IMR-90 (cell line): ENCODE data around the gene PSKH1. TPM values are rescaled to one million over a fixed set of nuclear protein-coding genes. Genes with fewer than 3 reads are reported as not detected.

Experiments
- ATAC-seq: fragments of 200-7000 bp; cut with Tn5 transposase; 2 replicates; pipeline ENCODE4 v1.9.1; 2020; ENCODE audit warnings: low read depth, mild to moderate bottlenecking, moderate library complexity
- BruUV-seq: library from RNA; stranded (reverse); fragments of 400-500 nt; replicated peaks from 2 replicates; lab custom pipeline; 2021; lab: Mats Ljungman, UMichigan
- CTCF ChIA-PET: fragments of 300-600 bp; formaldehyde crosslinking; extraction: SDS; loops from one replicate; lab custom pipeline; 2021; ENCODE audit warnings: antibody characterized with exemption; lab: Yijun Ruan, JAX
- POLR2A ChIA-PET: fragments of 300-600 bp; sonication (Branson Sonifier 250); formaldehyde crosslinking; loops from one replicate; lab custom pipeline; 2022; ENCODE audit warnings: antibody characterized with exemption; ENCODE audit not compliant: unreplicated experiment; lab: Charles Lee
- DNase-seq: peaks from one replicate; pipeline ENCODE4 v3.0.0; 2013
- H2AFZ ChIP-seq: replicated peaks from 2 replicates; pipeline ENCODE3; 2013; ENCODE audit warnings: low read length, mild to moderate bottlenecking; ENCODE audit not compliant: poor library complexity
- H2AK5ac ChIP-seq: 2 replicates; pipeline ENCODE4 v1.6.1; 2013; ENCODE audit warnings: low read depth, low read length, inconsistent platforms
- H2AK9ac ChIP-seq: replicated peaks from 2 replicates; pipeline ENCODE3; 2013; ENCODE audit warnings: mild to moderate bottlenecking, low read depth, low read length, moderate library complexity; ENCODE audit not compliant: poor library complexity
- H2BK120ac ChIP-seq: 2 replicates; pipeline ENCODE4 v1.6.1; 2013; ENCODE audit warnings: low read depth, low read length, inconsistent platforms
- H2BK15ac ChIP-seq: 3 replicates; pipeline ENCODE4 v1.6.1; 2013; ENCODE audit warnings: low read depth, low read length, inconsistent platforms
- H2BK20ac ChIP-seq: 2 replicates; pipeline ENCODE4 v1.6.1; 2013; ENCODE audit warnings: low read depth, mild to moderate bottlenecking, inconsistent platforms, low read length, moderate library complexity
- H2BK5ac ChIP-seq: 2 replicates; pipeline ENCODE4 v1.6.1; 2013; ENCODE audit warnings: mild to moderate bottlenecking, low read depth, low read length, inconsistent platforms; ENCODE audit not compliant: poor library complexity, severe bottlenecking
- H3K14ac ChIP-seq: replicated peaks from 2 replicates; pipeline ENCODE4 v1.6.1; 2013; ENCODE audit warnings: low read depth, low read length, inconsistent platforms
- H3K18ac ChIP-seq: 2 replicates; pipeline ENCODE4 v1.6.1; 2013; ENCODE audit warnings: low read depth, low read length, control low read depth
- H3K23ac ChIP-seq: 2 replicates; pipeline ENCODE4 v1.6.1; 2013; ENCODE audit warnings: low read depth, low read length, inconsistent platforms
- H3K27ac ChIP-seq: 2 replicates; pipeline ENCODE4 v1.5.1; 2013; ENCODE audit warnings: mild to moderate bottlenecking, control low read depth, low read length; ENCODE audit not compliant: insufficient read depth
- H3K27me3 ChIP-seq: 2 replicates; pipeline ENCODE4 v1.6.1; 2013; ENCODE audit warnings: low read length; ENCODE audit not compliant: control insufficient read depth, insufficient read depth
- H3K36me3 ChIP-seq: 2 replicates; pipeline ENCODE4 v1.6.1; 2013; ENCODE audit warnings: low read length, mixed read lengths; ENCODE audit not compliant: control insufficient read depth, insufficient read depth
- H3K4ac ChIP-seq: 2 replicates; pipeline ENCODE4 v1.6.1; 2013; ENCODE audit warnings: low read depth, low read length, inconsistent platforms
- H3K4me1 ChIP-seq: 2 replicates; pipeline ENCODE4 v1.6.1; 2013; ENCODE audit warnings: low read length, mixed read lengths; ENCODE audit not compliant: control insufficient read depth, insufficient read depth
- H3K4me2 ChIP-seq: 2 replicates; pipeline ENCODE4 v1.6.1; 2013; ENCODE audit warnings: low read depth, mild to moderate bottlenecking, control low read depth, low read length, moderate library complexity
- H3K4me3 ChIP-seq: 2 replicates; pipeline ENCODE4 v1.5.1; 2013; ENCODE audit warnings: low read depth, mild to moderate bottlenecking, control low read depth, low read length, moderate library complexity; ENCODE audit not compliant: insufficient read depth
- H3K56ac ChIP-seq: 2 replicates; pipeline ENCODE4 v1.6.1; 2013; ENCODE audit warnings: low read length, inconsistent platforms; ENCODE audit not compliant: insufficient read depth; ENCODE audit errors: extremely low read depth
- H3K79me1 ChIP-seq, 2 experiments: 2 replicates each; pipeline ENCODE4 v1.6.1; 2013; ENCODE audit warnings: low read length in 2 of 2, inconsistent platforms in 1 of 2, low read depth in 1 of 2
- H3K9ac ChIP-seq: 2 replicates; pipeline ENCODE4 v1.6.1; 2013; ENCODE audit warnings: low read depth, low read length, control low read depth
- H3K9me1 ChIP-seq: 2 replicates; pipeline ENCODE4 v1.6.1; 2013; ENCODE audit warnings: low read length, inconsistent platforms; ENCODE audit not compliant: insufficient read depth
- H3K9me3 ChIP-seq: 2 replicates; pipeline ENCODE4 v1.6.1; 2013; ENCODE audit warnings: low read length; ENCODE audit not compliant: control insufficient read depth, insufficient read depth
- H4K20me1 ChIP-seq: 2 replicates; pipeline ENCODE4 v1.6.1; 2013; ENCODE audit warnings: low read length, inconsistent platforms; ENCODE audit not compliant: insufficient read depth
- H4K5ac ChIP-seq: 2 replicates; pipeline ENCODE4 v1.6.1; 2013; ENCODE audit warnings: mild to moderate bottlenecking, low read depth, low read length, control low read depth
- H4K8ac ChIP-seq, 2 experiments: 2 replicates each; pipeline ENCODE4 v1.6.1; 2013; ENCODE audit warnings: low read depth in 2 of 2, low read length in 2 of 2, control low read depth in 1 of 2, inconsistent platforms in 1 of 2
- H4K91ac ChIP-seq: 2 replicates; pipeline ENCODE4 v1.6.1; 2013; ENCODE audit warnings: low read depth, low read length, inconsistent platforms; ENCODE audit not compliant: insufficient read depth
- BHLHE40 ChIP-seq: fragments of 150-350 bp; IDR thresholded peaks from 2 replicates; pipeline ENCODE4 v1.6.1; 2016; ENCODE audit warnings: mild to moderate bottlenecking, low read depth, low read length
- CEBPB ChIP-seq: IDR thresholded peaks from 2 replicates; pipeline ENCODE4 v1.6.1; 2012; ENCODE audit warnings: low read depth, low read length, improper control_type of control experiment
- CHD1 ChIP-seq: IDR thresholded peaks from 2 replicates; pipeline ENCODE4 v1.6.1; 2012; ENCODE audit warnings: low read depth, low read length, improper control_type of control experiment
- ELK1 ChIP-seq: fragments of 150-350 bp; IDR thresholded peaks from 2 replicates; pipeline ENCODE4 v1.6.1; 2016; ENCODE audit warnings: low read depth, mild to moderate bottlenecking, low read length, moderate library complexity, borderline replicate concordance
- FOS ChIP-seq: fragments of 150-350 bp; IDR thresholded peaks from 2 replicates; pipeline ENCODE4 v1.6.1; 2016; ENCODE audit warnings: low read depth, low read length
- MAFK ChIP-seq: IDR thresholded peaks from 2 replicates; pipeline ENCODE4 v1.6.1; 2012; ENCODE audit warnings: low read depth, low read length, improper control_type of control experiment
- MAZ ChIP-seq: IDR thresholded peaks from 2 replicates; pipeline ENCODE4 v1.6.1; 2012; ENCODE audit warnings: low read depth, mild to moderate bottlenecking, low read length, improper control_type of control experiment, moderate library complexity, borderline replicate concordance
- MXI1 ChIP-seq: IDR thresholded peaks from 2 replicates; pipeline ENCODE4 v1.6.1; 2012; ENCODE audit warnings: low read depth, mild to moderate bottlenecking, low read length, moderate library complexity, borderline replicate concordance
- NFE2L2 ChIP-seq: fragments of 150-350 bp; IDR thresholded peaks from 2 replicates; pipeline ENCODE4 v1.6.1; 2016; ENCODE audit warnings: low read depth, mild to moderate bottlenecking, low read length
- POLR2A ChIP-seq: IDR thresholded peaks from 2 replicates; pipeline ENCODE4 v1.6.1; 2012; ENCODE audit warnings: mild to moderate bottlenecking, low read depth, low read length
- RAD21 ChIP-seq: IDR thresholded peaks from 2 replicates; pipeline ENCODE4 v1.6.1; 2012; ENCODE audit warnings: low read length, improper control_type of control experiment
- RCOR1 ChIP-seq: IDR thresholded peaks from 2 replicates; pipeline ENCODE4 v1.6.1; 2012; ENCODE audit warnings: mild to moderate bottlenecking, low read length, improper control_type of control experiment; ENCODE audit not compliant: insufficient replicate concordance
- RFX5 ChIP-seq: IDR thresholded peaks from 2 replicates; pipeline ENCODE4 v1.8.0; 2012; ENCODE audit warnings: low read depth, mild to moderate bottlenecking, low read length, moderate library complexity
- SMC3 ChIP-seq: fragments of 150-350 bp; IDR thresholded peaks from 2 replicates; pipeline ENCODE4 v1.6.1; 2016; ENCODE audit warnings: low read depth, mild to moderate bottlenecking, antibody characterized with exemption, low read length, moderate library complexity
- WGBS, 2 experiments: methylation state at CpG; one replicate each; pipeline versions ENCODE4 v1.1.5 to v1.1.7; 2013; ENCODE audit warnings: missing lambda C conversion rate in 2 of 2; ENCODE audit not compliant: insufficient read length in 1 of 2; ENCODE audit errors: extremely low coverage in 2 of 2; 5-methylcytosine and 5-hydroxymethylcytosine counted together
- dilution Hi-C: fragments of 300-500 bp; cut with HindIII; formaldehyde crosslinking; loops from one replicate; pipeline ENCODE4 v1.14.3; 2018; ENCODE audit warnings: low sequenced_read_pairs; ENCODE audit not compliant: unreplicated experiment
- in situ Hi-C: fragments of 300-500 bp; cut with MboI; formaldehyde crosslinking; loops from 3 replicates; pipeline ENCODE4 v1.14.3; 2019; ENCODE audit warnings: low sequenced_read_pairs, inconsistent platforms, mixed read lengths
- intact Hi-C: fragments of 100-400 bp; cut with micrococcal nuclease; formaldehyde crosslinking; loops from 2 replicates; pipeline ENCODE4 v1.10.0; 2022
- polyA plus RNA-seq, 3 experiments: library from polyadenylated mRNA; depleted of rRNA; stranded (reverse); fragments of >200 nt; gene quantifications; 2 replicates each; pipeline ENCODE4 v1.2.3, GENCODE V29; 2012; ENCODE audit warnings: low replicate concordance in 1 of 3
- total RNA-seq: library from RNA; depleted of rRNA; stranded (reverse); fragments of >200 nt; gene quantifications from 2 replicates; pipeline ENCODE4 v1.2.3, GENCODE V29; 2012
- TF ChIP-seq, protein P1 (sequence below): conservative IDR thresholded peaks from 2 replicates; pipeline ENCODE4 v1.5.1; 2012; ENCODE audit warnings: mild to moderate bottlenecking, low read depth, low read length, improper control_type of control experiment
- TF ChIP-seq, protein P2 (sequence below): fragments of 150-350 bp; IDR thresholded peaks from 2 replicates; pipeline ENCODE4 v1.6.1; 2017; ENCODE audit warnings: mild to moderate bottlenecking, antibody characterized with exemption, low read length, low read depth

The PSKH1 gene
- total and polyA plus RNA-seq, 2 of the 4 experiments (the other 2 are of a cell fraction), result 11.5 to 26.7 TPM

DNA sequence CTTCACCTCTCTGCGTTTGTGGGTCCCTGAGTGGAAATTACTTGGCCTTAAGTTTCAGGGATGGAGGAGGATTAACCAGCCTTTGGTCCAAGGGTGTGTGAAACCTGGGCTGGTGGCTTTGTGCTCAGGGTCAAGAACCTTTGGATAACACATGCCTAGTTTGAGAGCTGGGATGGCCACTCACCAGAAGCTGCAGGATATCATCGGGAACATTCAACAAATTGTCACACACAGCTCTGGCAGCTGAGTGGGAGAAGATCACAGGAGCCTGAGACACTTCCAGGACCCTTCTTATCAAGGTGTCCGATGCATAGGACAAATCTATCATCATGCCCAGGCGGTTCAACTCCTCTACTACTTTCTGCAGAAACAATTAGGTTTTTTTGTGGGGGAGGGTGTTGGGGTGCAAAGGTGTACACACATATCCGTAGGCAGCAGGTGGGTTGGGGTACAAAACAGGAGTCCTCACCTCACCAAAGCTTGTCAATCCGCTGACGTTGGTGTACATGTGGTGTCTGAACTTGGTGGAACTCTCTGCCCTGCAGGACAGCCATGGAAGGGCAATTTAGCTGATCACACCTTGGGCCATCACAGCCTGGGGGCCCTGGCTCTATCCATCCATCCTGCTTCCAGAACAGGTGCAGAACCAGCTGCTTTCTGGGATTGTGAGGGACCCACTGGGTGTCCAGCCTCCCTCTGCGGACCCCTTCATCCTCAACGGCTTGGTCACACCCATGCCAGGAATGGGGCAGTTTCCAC, 84.6 kb downstream of the PSKH1 start:
- H2BK120ac ChIP-seq, result no peak overlapping the region
- BruUV-seq, result no TSS peak
- no peak for DNase-seq
- no peak overlapping the region for H3K56ac ChIP-seq
- H2BK15ac ChIP-seq, result no peak overlapping the region
- H2AK9ac ChIP-seq, result no peak overlapping the region
- ChIA-PET POLR2A (no interaction called here), CTCF (no interaction called here)
- no peak overlapping the region for H3K4me2 ChIP-seq
- H4K20me1 ChIP-seq, result no peaks in the 10 kb centered on the region; the same call in 1 of the 2 replicates
- intact Hi-C loops (no loop called here), dilution Hi-C loops (no loop called here), in situ Hi-C loops (no loop called here)
- H3K27me3 ChIP-seq, result peaks cover 29% of the 10 kb centered on the region
- ATAC-seq, result no peak
- no peak overlapping the region for H3K14ac ChIP-seq
- H4K8ac ChIP-seq, result no peak overlapping the region
- no peak overlapping the region for H3K27ac ChIP-seq
- no peak overlapping the region for H3K9ac ChIP-seq
- WGBS, 2 experiments, result no CpG with 5 or more reads among the region's 9 CpGs
- H3K4ac ChIP-seq, result no peak overlapping the region
- H2BK20ac ChIP-seq, result no peak overlapping the region
- no peak overlapping the region for H2AK5ac ChIP-seq
- H3K4me3 ChIP-seq, result no peak overlapping the region
- H4K91ac ChIP-seq, result no peak overlapping the region
- no peaks in the 10 kb centered on the region for H3K36me3 ChIP-seq
- no peak for TF ChIP-seq CHD1
- no peak for TF ChIP-seq BHLHE40
- TF ChIP-seq ELK1, result no peak
- no peak for TF ChIP-seq POLR2A
- TF ChIP-seq MAZ, result no peak
- TF ChIP-seq SMC3, result no peak
- no peak for TF ChIP-seq MAFK
- TF ChIP-seq, protein P1, sequence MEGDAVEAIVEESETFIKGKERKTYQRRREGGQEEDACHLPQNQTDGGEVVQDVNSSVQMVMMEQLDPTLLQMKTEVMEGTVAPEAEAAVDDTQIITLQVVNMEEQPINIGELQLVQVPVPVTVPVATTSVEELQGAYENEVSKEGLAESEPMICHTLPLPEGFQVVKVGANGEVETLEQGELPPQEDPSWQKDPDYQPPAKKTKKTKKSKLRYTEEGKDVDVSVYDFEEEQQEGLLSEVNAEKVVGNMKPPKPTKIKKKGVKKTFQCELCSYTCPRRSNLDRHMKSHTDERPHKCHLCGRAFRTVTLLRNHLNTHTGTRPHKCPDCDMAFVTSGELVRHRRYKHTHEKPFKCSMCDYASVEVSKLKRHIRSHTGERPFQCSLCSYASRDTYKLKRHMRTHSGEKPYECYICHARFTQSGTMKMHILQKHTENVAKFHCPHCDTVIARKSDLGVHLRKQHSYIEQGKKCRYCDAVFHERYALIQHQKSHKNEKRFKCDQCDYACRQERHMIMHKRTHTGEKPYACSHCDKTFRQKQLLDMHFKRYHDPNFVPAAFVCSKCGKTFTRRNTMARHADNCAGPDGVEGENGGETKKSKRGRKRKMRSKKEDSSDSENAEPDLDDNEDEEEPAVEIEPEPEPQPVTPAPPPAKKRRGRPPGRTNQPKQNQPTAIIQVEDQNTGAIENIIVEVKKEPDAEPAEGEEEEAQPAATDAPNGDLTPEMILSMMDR, result no peak
- TF ChIP-seq FOS, result no peak
- TF ChIP-seq NFE2L2, result no peak
- no peak for TF ChIP-seq CEBPB
- TF ChIP-seq RCOR1, result no peak
- TF ChIP-seq MXI1, result no peak
- TF ChIP-seq, protein P2, sequence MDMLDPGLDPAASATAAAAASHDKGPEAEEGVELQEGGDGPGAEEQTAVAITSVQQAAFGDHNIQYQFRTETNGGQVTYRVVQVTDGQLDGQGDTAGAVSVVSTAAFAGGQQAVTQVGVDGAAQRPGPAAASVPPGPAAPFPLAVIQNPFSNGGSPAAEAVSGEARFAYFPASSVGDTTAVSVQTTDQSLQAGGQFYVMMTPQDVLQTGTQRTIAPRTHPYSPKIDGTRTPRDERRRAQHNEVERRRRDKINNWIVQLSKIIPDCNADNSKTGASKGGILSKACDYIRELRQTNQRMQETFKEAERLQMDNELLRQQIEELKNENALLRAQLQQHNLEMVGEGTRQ, result no peak
- no peak for TF ChIP-seq RAD21
- no peak for TF ChIP-seq RFX5
- H3K18ac ChIP-seq, result no peak overlapping the region
- no peak overlapping the region for H3K23ac ChIP-seq
- H3K4me1 ChIP-seq, result no peaks in the 10 kb centered on the region
- no peaks in the 10 kb centered on the region for H3K79me1 ChIP-seq
- H3K9me1 ChIP-seq, result no peaks in the 10 kb centered on the region
- H2BK5ac ChIP-seq, result no peak overlapping the region
- H3K9me3 ChIP-seq, result no peaks in the 10 kb centered on the region
- no peak overlapping the region for H2AFZ ChIP-seq
- no peak overlapping the region for H4K5ac ChIP-seq
